Measurements from ENCODE around the gene CCNYL1.
A peak's percentile ranks its signal among the peaks of the same experiment; 100 is the strongest.
"Not testable (repeated sequence)": the region's sequence is repeated elsewhere in the genome, so short reads cannot be mapped to it uniquely, and the experiment has no call there.

Gene CCNYL1

DNA sequence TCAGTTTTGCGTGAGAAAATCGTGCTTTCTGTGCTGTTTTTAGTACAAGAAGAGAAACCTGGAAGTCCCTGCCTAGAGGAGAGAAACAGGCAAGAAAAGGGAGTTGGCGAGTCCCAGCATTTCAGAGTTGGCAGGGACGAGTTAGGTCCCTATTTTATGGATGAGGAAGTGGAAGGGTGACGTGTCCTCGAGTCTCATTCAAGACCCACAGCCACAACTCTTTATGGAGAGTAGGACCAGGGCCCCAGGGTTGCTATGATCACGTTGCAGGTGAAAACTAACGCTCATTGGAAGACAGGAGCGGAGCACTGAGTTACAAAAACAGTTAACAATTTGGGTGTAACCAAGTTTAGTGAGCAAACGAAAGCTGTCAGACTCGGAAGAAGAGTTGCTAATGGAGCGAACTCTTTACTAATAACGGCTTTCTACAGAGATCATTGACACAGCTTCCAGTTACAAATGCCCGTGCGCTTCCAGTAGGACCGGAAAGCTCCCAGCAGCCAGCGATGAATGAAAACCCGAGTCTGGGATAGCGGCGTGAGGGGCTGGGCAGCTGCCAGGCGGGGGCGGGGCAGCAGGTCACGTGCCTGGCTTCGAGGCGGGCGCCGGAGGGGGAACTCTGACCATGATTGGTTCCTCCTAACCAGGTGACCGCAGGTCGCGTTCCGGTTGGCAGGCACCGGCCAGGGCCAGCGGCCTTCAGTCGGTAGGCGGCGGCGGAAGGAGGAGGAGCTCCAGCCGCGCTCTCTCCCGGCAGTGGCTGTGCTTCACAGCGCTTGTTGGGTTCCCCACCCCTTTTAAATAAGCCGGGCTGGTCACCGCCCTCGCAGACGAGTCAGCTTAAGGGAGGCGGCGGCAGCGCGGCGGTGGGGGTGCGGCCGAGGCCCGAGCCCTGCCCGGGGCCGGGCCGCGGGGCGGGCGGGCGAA lies at the start of gene CCNYL1:
CCNYL1 (plus strand) TSS at position 827 of the 927 bp plus-strand sequence. CDS start 257 bp downstream, outside the sequence.
- H3K4me3 ChIP-seq (ENCODE audit: low read length): peak within 1 kb of the TSS; percentile 96
- TF ChIP-seq ZNF274 (IDR thresholded peaks at IDR 0.05; ENCODE audit: low read depth, low read length): no peak

DNA sequence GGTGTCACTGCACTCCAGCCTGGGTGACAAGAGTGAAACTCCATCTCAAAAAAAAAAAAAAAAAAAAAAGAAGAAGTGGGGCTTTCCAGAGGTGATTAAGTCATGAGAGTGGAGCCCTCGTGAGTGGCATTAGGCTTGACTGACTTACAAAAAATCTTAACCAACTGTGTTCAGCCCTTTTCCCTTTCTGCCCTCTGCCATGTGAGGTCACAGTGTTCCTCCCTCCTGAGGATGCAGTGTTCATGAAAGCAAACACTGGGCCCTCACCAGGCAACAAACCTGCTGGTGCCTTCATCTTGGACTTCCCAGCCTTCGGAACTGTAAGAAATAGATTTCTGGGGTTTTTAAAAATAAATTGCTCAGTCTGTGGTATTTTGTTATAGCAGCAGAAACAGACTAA lies 49.2 kb upstream of the CCNYL1 start:
- no peak for TF ChIP-seq ZNF274 (IDR thresholded peaks at IDR 0.05; ENCODE audit: low read depth, low read length)
- H3K4me3 ChIP-seq (ENCODE audit: low read length): no peak overlapping the region

DNA sequence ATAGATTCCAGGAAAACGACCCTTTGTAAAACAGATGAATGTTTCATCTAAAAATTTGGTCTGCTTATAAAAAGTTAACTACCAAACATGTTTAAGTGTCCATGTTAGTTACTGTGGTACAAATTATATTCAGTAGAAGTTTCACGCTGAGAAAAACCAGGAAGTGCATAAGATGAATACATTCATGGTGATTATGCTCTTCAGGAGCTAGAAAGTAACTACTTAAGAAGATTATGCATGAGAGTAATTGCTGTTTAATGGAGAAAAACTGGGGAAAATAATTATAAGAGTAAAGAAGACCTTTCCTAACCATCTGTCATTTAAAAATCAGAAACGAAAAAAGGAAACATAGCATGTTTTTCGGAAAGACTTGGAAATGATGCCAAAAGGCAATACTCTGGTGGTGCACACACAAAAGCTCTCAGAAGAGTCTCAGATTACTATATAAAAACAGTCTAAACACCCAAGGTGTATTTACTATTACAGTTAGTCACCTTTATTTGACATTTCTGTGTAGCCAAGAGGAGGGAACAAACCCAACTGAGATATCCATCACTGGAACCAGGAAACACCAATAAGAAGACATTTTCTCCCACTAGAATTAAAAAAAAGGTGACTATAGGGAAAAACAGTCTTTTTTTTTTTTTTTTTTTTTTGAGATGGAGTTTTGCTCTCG lies 47.4 kb upstream of the CCNYL1 start:
- no peak overlapping the region for H3K4me3 ChIP-seq (ENCODE audit: low read length)
- no peak for TF ChIP-seq ZNF274 (IDR thresholded peaks at IDR 0.05; ENCODE audit: low read depth, low read length)

DNA sequence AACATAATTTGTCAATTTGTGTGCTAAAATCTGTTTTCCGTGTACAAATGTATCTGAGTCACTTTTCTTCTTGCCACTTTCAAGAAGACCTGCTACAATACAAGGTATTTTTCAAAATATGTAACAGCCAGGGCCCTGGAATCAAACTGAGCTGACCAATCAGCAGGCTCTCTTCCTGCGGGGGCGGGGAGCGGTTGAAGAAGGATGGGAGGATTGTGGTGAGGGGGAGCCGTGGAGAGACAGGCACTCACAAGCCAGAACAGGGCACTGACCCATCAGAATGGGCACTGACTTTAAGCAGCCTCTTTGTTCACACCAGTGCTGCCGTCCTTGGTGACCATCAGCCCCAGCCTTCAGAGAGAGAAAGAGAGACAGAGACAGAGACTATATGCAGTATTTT lies 40.6 kb upstream of the CCNYL1 start:
- H3K4me3 ChIP-seq (ENCODE audit: low read length): no peak overlapping the region
- no peak for TF ChIP-seq ZNF274 (IDR thresholded peaks at IDR 0.05; ENCODE audit: low read depth, low read length)

DNA sequence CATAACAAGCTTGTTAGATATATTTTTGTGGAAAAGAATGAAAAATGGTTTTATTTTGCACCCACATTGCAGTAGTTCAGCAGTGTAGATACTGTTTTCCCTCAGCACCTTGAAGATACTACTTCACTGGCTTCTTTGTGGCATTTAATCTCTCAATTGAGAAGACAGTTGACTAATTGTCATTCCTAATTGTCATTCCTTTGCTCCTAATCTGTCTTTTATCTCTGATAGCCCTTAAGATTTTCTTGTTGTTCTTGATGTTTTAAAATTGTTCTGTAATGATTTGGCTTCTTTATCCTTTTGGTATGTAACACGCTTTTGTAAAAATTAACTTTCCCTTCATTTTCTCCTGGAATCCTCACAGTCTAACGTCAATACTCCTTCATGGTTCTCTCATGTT lies 38.0 kb upstream of the CCNYL1 start:
- H3K4me3 ChIP-seq (ENCODE audit: low read length): no peak overlapping the region
- no peak for TF ChIP-seq ZNF274 (IDR thresholded peaks at IDR 0.05; ENCODE audit: low read depth, low read length)

DNA sequence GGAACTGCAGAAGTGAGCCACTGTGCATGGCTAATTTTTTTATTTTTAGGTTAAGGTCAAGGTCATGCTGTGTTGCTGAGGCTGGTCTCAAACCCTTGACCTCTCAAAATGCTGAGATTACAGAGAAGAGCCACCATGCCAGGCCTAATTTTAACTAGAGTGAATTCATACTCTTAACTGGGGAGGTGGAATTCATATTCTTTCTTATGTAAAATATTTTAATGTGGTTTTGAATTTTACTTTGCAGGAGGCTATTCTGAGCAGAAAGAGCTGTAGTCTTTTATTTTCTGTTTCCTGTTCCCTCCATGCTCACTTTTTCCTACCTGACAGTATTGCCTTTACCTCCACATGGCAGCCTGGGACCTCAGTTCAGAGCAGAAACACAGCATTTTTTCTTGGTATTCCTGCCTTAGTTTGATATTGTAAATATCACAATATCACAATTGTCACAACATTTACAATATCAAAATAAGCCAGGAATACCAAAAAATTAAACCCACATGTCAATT lies 37.1 kb upstream of the CCNYL1 start:
- TF ChIP-seq ZNF274 (IDR thresholded peaks at IDR 0.05; ENCODE audit: low read depth, low read length): no peak
- no peak overlapping the region for H3K4me3 ChIP-seq (ENCODE audit: low read length)

DNA sequence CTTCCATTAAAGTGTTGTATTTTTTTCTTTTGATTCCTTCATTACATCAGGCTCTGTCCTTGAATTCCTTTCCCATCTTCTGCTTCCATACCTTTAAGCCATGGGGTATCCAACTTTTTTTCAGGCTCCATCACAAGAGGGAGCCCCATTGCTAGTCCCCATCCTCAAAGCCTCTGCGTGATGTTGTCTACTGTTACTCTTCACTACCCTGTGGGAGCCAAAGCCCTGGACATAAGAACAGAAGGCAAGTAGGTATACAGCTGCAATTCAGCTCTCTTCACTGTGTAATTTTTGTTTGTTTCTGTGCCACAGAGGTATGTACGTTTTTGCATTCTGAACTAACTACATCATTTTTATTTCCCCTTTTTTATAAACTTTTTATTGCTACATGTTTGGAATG lies 36.6 kb upstream of the CCNYL1 start:
- no peak overlapping the region for H3K4me3 ChIP-seq (ENCODE audit: low read length)
- no peak for TF ChIP-seq ZNF274 (IDR thresholded peaks at IDR 0.05; ENCODE audit: low read depth, low read length)

DNA sequence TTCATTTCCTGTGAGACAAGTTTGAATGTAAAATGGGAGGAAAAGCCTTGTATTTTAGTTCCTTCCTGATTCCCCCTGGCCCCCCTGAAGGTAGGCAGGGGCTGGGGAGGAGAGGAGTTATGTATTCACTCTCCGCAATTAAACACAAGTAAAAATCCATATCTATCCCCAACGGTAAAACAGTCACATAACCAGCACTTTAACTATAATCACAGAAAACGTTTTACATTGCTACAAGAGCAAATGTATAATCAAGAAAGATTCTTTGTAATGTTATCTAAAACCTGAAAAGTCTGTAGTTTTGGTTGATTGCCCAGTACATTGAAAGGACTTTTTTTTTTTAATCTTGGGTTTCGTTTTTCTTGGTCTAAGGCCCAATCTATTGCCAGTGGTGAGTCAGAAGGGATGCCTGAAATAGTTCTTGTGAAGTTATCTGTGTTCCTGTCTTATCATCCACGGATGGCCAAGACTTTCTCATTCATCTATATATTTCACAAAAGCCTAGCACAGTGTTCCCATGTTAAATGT lies 34.5 kb upstream of the CCNYL1 start:
- no peak overlapping the region for H3K4me3 ChIP-seq (ENCODE audit: low read length)
- TF ChIP-seq ZNF274 (IDR thresholded peaks at IDR 0.05; ENCODE audit: low read depth, low read length): no peak

DNA sequence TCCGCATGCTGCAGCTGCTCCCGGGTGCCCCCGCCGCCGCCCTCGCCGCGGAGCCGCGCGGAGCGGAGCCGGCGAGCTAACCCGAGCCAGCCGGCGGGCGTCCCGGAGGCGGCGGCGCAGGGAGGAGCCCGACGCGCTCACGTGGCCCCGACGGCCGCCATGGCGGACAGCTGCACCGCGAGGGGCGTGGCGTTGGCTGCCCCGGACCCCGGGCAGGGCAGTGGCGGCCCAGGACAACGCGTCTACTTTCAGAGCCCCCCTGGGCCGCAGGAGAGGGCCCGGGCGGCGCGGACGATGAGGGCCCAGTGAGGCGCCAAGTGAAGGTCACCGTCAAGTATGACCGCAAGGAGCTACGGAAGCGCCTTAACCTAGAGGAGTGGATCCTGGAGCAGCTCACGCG lies 30.0 kb upstream of the CCNYL1 start:
- TF ChIP-seq ZNF274 (IDR thresholded peaks at IDR 0.05; ENCODE audit: low read depth, low read length): no peak
- no peak overlapping the region for H3K4me3 ChIP-seq (ENCODE audit: low read length)

DNA sequence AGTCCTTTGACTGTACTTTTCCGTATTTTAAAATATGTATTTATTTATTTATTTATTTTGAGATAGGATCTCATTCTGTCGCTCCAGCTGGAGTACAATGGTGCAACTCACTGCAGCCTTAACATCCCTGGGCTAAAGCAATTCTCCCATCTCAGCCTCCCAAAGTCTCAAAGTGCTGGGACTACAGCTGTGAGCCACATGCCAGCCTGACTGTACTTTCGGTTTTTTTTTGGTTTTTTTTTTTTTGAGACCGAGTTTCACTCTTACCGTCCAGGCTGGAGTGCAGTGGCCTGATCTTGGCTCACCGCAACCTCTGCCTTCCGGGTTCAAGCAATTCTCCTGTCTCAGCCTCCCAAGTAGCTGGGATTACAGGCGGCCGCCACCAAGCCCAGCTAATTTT lies 28.9 kb upstream of the CCNYL1 start:
- TF ChIP-seq ZNF274 (IDR thresholded peaks at IDR 0.05; ENCODE audit: low read depth, low read length): no peak
- no peak overlapping the region for H3K4me3 ChIP-seq (ENCODE audit: low read length)

DNA sequence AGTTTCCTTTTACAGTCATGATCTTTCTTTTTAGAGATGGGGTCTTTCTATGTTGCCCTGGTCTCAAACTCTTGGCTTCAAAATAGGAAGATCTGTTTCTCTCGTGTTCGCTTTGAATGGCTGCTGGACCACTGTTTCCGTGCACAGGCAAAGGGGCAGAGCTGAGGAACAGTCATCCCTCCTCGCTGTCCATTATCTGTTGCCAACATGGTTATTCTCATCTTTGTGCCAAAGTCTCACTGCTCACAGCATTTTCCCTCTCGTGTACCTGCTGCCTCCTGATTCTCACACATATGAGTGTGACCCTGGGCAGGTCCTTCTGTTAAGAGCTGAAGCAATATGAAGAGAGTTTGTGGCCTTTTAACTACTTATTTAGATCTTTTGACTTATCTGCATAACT lies 28.0 kb upstream of the CCNYL1 start:
- no peak for TF ChIP-seq ZNF274 (IDR thresholded peaks at IDR 0.05; ENCODE audit: low read depth, low read length)
- no peak overlapping the region for H3K4me3 ChIP-seq (ENCODE audit: low read length)

DNA sequence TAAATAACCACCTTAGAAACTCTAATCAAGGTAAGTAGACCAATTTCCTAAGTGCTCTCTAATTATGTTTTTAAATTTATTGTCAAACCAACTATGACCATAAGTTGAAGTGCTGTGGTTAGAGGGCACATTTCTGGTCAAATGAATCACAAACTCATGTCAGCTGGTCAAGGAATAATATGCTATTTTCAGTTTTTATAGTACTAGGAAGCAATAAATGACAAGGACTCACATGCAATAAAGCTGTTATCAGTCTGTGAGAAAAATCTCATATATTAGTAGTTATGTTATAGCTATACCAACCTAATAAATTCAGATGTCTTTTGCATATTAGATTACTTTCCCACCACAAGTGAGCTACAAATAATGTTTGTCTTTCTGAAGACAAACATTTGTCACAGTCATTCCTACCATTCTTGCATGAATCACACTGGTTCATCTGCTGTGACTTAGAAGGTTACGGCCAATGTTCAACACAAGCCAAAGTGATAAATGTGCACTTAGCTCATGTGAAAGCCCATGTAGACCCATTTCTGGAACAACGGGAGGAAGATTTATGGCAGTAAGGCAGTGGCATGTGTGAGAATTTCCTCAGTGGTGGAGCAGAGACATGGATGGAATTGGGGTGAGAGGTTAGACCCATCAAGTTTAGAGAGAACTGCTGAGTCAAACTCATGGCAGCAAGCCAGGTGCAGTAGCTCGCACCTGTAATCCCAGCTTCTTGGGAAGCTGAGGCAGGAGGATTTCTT lies 27.4 kb upstream of the CCNYL1 start:
- no peak for TF ChIP-seq ZNF274 (IDR thresholded peaks at IDR 0.05; ENCODE audit: low read depth, low read length)
- no peak overlapping the region for H3K4me3 ChIP-seq (ENCODE audit: low read length)

DNA sequence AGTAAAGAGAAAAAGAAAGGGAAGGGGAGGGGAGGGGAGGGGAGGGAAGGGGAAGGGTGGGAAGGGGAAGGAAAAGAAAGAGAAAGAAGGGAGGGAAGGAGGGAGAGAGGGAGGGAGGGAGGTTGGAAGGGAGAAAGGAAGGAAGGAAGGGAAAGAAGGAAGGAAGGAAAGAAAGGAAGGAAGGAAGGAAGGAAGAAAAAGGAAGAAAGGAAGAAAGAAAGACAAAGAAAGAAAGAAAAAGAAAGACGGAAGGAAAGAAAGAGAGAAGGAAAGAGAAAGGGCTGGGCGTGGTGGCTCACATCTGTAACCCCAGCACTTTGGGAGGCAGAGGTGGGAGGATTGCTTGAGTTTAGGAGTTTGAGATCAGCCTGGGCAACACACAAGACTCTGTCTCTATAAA lies 24.6 kb upstream of the CCNYL1 start:
- no peak for TF ChIP-seq ZNF274 (IDR thresholded peaks at IDR 0.05; ENCODE audit: low read depth, low read length)
- H3K4me3 ChIP-seq (ENCODE audit: low read length): no peak overlapping the region

DNA sequence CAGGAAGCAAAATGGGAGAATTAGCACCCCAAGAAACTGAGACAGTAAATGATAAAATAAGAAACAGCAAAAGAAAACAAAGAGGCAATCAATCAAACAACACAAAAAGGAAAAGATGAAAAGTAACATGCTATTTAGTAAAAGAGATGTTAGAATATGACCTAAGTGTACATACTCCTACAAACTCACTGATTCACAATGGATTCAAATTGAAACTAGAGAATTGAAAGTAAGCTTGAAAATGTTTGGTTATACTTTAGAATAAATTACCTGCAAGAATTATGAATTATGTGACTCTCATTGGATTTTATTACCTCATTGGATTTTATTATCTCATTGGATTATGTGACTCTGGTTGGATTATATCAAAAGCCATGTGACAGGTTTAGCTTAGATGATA lies 22.8 kb upstream of the CCNYL1 start:
- H3K4me3 ChIP-seq (ENCODE audit: low read length): no peak overlapping the region
- TF ChIP-seq ZNF274 (IDR thresholded peaks at IDR 0.05; ENCODE audit: low read depth, low read length): no peak

DNA sequence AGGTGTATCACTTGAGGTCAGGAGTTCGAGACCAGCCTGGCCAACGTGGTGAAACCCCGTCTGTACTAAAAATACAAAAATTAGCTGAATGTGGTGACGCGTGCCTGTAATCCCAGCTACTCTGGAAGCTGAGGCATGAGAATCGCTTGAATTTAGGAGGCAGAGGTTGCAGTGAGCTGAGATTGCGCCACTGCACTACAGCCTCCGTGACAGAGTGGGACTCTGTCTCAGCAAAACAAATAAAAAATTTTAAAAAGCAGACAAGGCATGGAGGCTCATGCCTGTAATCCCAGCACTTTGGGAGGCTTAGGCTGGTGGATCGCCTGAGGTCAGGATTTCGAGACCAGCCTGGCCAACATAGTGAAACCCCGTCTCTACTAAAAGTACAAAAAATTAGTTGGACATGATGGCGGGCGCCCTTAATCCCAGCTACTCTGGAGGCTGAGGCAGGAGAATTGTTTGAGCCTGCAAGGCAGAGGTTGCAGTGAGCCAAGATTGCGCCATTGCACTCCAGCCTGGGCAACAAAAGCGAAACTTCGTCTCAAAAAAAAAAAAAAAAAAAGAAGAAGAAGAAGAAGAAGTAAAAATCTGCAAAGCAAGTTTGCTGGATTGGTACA lies 20.5 kb upstream of the CCNYL1 start:
- H3K4me3 ChIP-seq (ENCODE audit: low read length): not testable (repeated sequence)

All from GM08714 (cell line).